Activated naive CD8-positive, alpha-beta T cell treated with anti-CD3 and anti-CD28 coated beads for 36 hours (primary cell): ENCODE measurements around the gene SNF8. TPM values are rescaled to one million over a fixed set of nuclear protein-coding genes. Genes with fewer than 3 reads are reported as not detected.

ENCODE experiments used
- DNase-seq: peaks from one replicate; pipeline ENCODE4 v3.0.0; 2021
- H3K27ac Mint-ChIP-seq: one replicate; pipeline ENCODE4 v1.8.0; 2022; ENCODE audit warnings: mild to moderate bottlenecking, moderate library complexity, mixed read lengths
- H3K27me3 Mint-ChIP-seq: one replicate; pipeline ENCODE4 v1.8.0; 2022; ENCODE audit warnings: mild to moderate bottlenecking, mixed read lengths
- H3K36me3 Mint-ChIP-seq: one replicate; pipeline ENCODE4 v1.8.0; 2021; ENCODE audit warnings: mild to moderate bottlenecking, mixed read lengths
- H3K4me1 Mint-ChIP-seq: one replicate; pipeline ENCODE4 v1.8.0; 2021; ENCODE audit warnings: mixed read lengths
- H3K4me3 Mint-ChIP-seq: one replicate; pipeline ENCODE4 v1.8.0; 2022; ENCODE audit warnings: mild to moderate bottlenecking, moderate library complexity, mixed read lengths
- H3K9me3 Mint-ChIP-seq: one replicate; pipeline ENCODE4 v1.8.0; 2022; ENCODE audit warnings: mixed read lengths
- total RNA-seq, 2 experiments: library from RNA; stranded (reverse); gene quantifications; one replicate each; pipeline ENCODE4 v1.2.3, GENCODE V29; 2021

Gene SNF8
- total RNA-seq, 2 experiments from 2014 or later: 127 to 134 TPM

GRCh38 chr17:48910370-48910769 lies 34.3 kb downstream of the SNF8 start:
- Mint-ChIP-seq H3K4me1 (peaks cover 64% of the 10 kb centered on the region), H3K9me3 (no peaks in the 10 kb centered on the region), H3K27ac (peak overlapping the region; percentile 95), H3K36me3 (peaks cover 48% of the 10 kb centered on the region), H3K27me3 (no peaks in the 10 kb centered on the region), H3K4me3 (peak overlapping the region; percentile 94)
- DNase-seq: no peak

GRCh38 chr17:48909783-48910182 lies 34.9 kb downstream of the SNF8 start:
- Mint-ChIP-seq H3K27me3 (no peaks in the 10 kb centered on the region), H3K4me1 (peaks cover 59% of the 10 kb centered on the region), H3K9me3 (no peaks in the 10 kb centered on the region), H3K36me3 (peaks cover 47% of the 10 kb centered on the region), H3K27ac (peak overlapping the region; percentile 95), H3K4me3 (peak overlapping the region; percentile 94)
- no peak for DNase-seq

- peak; percentile 91 for DNase-seq
- peak overlapping the region; percentile 95 for H3K27ac Mint-ChIP-seq
- H3K4me1 Mint-ChIP-seq: peaks cover 55% of the 10 kb centered on the region
- no peaks in the 10 kb centered on the region for H3K27me3 Mint-ChIP-seq
- H3K36me3 Mint-ChIP-seq: peaks cover 39% of the 10 kb centered on the region
- H3K4me3 Mint-ChIP-seq: peak overlapping the region; percentile 94
- H3K9me3 Mint-ChIP-seq: no peaks in the 10 kb centered on the region
These were observed 35.7 kb downstream of the SNF8 start for GRCh38 chr17:48908853-48909394.

- H3K9me3 Mint-ChIP-seq: no peaks in the 10 kb centered on the region
- DNase-seq: peak; percentile 85
- peak within 1 kb of the TSS; percentile 94 for H3K4me3 Mint-ChIP-seq
- H3K4me1 Mint-ChIP-seq: peaks cover 48% of the 10 kb centered on the region
- peak within 1 kb of the TSS; percentile 95 for H3K27ac Mint-ChIP-seq
- peaks cover 33% of the 10 kb centered on the region for H3K36me3 Mint-ChIP-seq
- no peaks in the 10 kb centered on the region for H3K27me3 Mint-ChIP-seq
These were observed 36.4 kb downstream of the SNF8 start, which contains the start of gene UBE2Z for GRCh38 chr17:48908047-48908843. Gene UBE2Z, plus strand, starts transcription at chr17:48908407. Its CDS starts 97 bp downstream, at chr17:48908504.

GRCh38 chr17:48907713-48908046 lies 37.0 kb downstream of the SNF8 start:
- Mint-ChIP-seq H3K9me3 (no peaks in the 10 kb centered on the region), H3K4me1 (peaks cover 42% of the 10 kb centered on the region), H3K27me3 (no peaks in the 10 kb centered on the region), H3K4me3 (peak overlapping the region; percentile 89), H3K27ac (peak overlapping the region; percentile 94), H3K36me3 (peaks cover 27% of the 10 kb centered on the region)
- DNase-seq: no peak

- DNase-seq: no peak
- H3K9me3 Mint-ChIP-seq: no peaks in the 10 kb centered on the region
- peak overlapping the region; percentile 14 for H3K4me3 Mint-ChIP-seq
- no peak overlapping the region for H3K27ac Mint-ChIP-seq
- H3K36me3 Mint-ChIP-seq: peaks cover 16% of the 10 kb centered on the region
- H3K4me1 Mint-ChIP-seq: peaks cover 27% of the 10 kb centered on the region
- H3K27me3 Mint-ChIP-seq: no peaks in the 10 kb centered on the region
These were observed 38.6 kb downstream of the SNF8 start for GRCh38 chr17:48905987-48906515.

GRCh38 chr17:48904428-48904827 lies 40.2 kb downstream of the SNF8 start:
- H3K4me3 Mint-ChIP-seq: no peak overlapping the region
- no peaks in the 10 kb centered on the region for H3K9me3 Mint-ChIP-seq
- no peak for DNase-seq
- H3K27me3 Mint-ChIP-seq: no peaks in the 10 kb centered on the region
- peaks cover 11% of the 10 kb centered on the region for H3K4me1 Mint-ChIP-seq
- no peak overlapping the region for H3K27ac Mint-ChIP-seq
- H3K36me3 Mint-ChIP-seq: peaks cover 4% of the 10 kb centered on the region

GRCh38 chr17:48903401-48903800 lies 41.2 kb downstream of the SNF8 start:
- DNase-seq: no peak
- peaks cover 3% of the 10 kb centered on the region for H3K36me3 Mint-ChIP-seq
- no peak overlapping the region for H3K4me3 Mint-ChIP-seq
- H3K4me1 Mint-ChIP-seq: peaks cover 9% of the 10 kb centered on the region
- H3K9me3 Mint-ChIP-seq: no peaks in the 10 kb centered on the region
- H3K27ac Mint-ChIP-seq: no peak overlapping the region
- H3K27me3 Mint-ChIP-seq: no peaks in the 10 kb centered on the region

GRCh38 chr17:48901241-48901640 lies 43.4 kb downstream of the SNF8 start:
- Mint-ChIP-seq H3K36me3 (peaks cover 20% of the 10 kb centered on the region), H3K27me3 (no peaks in the 10 kb centered on the region), H3K9me3 (no peaks in the 10 kb centered on the region), H3K27ac (no peak overlapping the region), H3K4me3 (no peak overlapping the region), H3K4me1 (peaks cover 4% of the 10 kb centered on the region)
- DNase-seq: no peak

- Mint-ChIP-seq H3K27ac (no peak overlapping the region), H3K36me3 (peaks cover 39% of the 10 kb centered on the region), H3K4me3 (peak overlapping the region; percentile 18), H3K27me3 (no peaks in the 10 kb centered on the region), H3K4me1 (peaks cover 25% of the 10 kb centered on the region), H3K9me3 (no peaks in the 10 kb centered on the region)
- DNase-seq: no peak
These were observed 49.8 kb downstream of the SNF8 start for GRCh38 chr17:48894886-48895285.

- DNase-seq: no peak
- Mint-ChIP-seq H3K27ac (peak overlapping the region; percentile 94), H3K36me3 (peaks cover 39% of the 10 kb centered on the region), H3K4me3 (peak overlapping the region; percentile 98), H3K4me1 (peaks cover 25% of the 10 kb centered on the region), H3K27me3 (no peaks in the 10 kb centered on the region), H3K9me3 (no peaks in the 10 kb centered on the region)
These were observed 50.8 kb downstream of the SNF8 start for GRCh38 chr17:48893646-48894508.

GRCh38 chr17:48892940-48893645 lies 51.5 kb downstream of the SNF8 start:
- DNase-seq: no peak
- Mint-ChIP-seq H3K9me3 (no peaks in the 10 kb centered on the region), H3K4me3 (peak overlapping the region; percentile 98), H3K4me1 (peaks cover 25% of the 10 kb centered on the region), H3K36me3 (peaks cover 33% of the 10 kb centered on the region), H3K27ac (peak overlapping the region; percentile 94), H3K27me3 (no peaks in the 10 kb centered on the region)

- no peaks in the 10 kb centered on the region for H3K9me3 Mint-ChIP-seq
- no peak overlapping the region for H3K4me3 Mint-ChIP-seq
- DNase-seq: no peak
- H3K4me1 Mint-ChIP-seq: peaks cover 16% of the 10 kb centered on the region
- no peaks in the 10 kb centered on the region for H3K27me3 Mint-ChIP-seq
- peaks cover 10% of the 10 kb centered on the region for H3K36me3 Mint-ChIP-seq
- no peak overlapping the region for H3K27ac Mint-ChIP-seq
These were observed 54.6 kb downstream of the SNF8 start for GRCh38 chr17:48890086-48890485.

GRCh38 chr17:48883171-48883570 lies 61.5 kb downstream of the SNF8 start:
- no peak overlapping the region for H3K27ac Mint-ChIP-seq
- H3K4me3 Mint-ChIP-seq: no peak overlapping the region
- no peak for DNase-seq
- no peaks in the 10 kb centered on the region for H3K9me3 Mint-ChIP-seq
- peaks cover 4% of the 10 kb centered on the region for H3K4me1 Mint-ChIP-seq
- no peaks in the 10 kb centered on the region for H3K36me3 Mint-ChIP-seq
- no peaks in the 10 kb centered on the region for H3K27me3 Mint-ChIP-seq
